GM21381 (cell line): ENCODE data around the gene CEP85.

Experiments
- ATAC-seq: cut with Tn5 transposase; IDR thresholded peaks from one replicate; pipeline ENCODE4 v1.9.1; 2021; ENCODE audit warnings: mild to moderate bottlenecking, moderate library complexity; ENCODE audit not compliant: unreplicated experiment

The CEP85 gene

GRCh38 chr1:26276432-26276838 is 42.4 kb downstream of the CEP85 start:
- ATAC-seq: no peak

- no peak for ATAC-seq
These were observed 43.3 kb downstream of the CEP85 start for GRCh38 chr1:26277261-26277661.

DNA sequence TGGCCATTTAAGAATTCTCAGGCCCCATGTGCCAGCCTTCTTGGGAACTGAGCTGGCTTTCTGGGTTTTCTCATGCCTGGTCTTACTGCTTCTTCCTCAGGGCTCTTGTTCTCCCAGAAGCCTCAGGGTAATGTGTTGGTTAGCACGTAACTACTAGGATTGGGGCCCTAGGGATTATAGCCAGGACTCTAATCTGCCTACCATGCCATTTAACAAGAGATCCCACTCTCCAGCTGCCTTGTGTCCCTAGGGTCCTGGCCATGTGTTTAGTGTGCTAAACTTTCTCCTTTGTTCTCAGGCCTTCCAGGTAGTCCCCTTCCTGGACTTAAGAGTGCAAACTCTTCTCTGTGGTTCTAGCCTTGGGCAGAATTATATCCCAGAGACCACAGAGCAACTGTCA is 43.7 kb downstream of the CEP85 start:
- ATAC-seq: no peak

DNA sequence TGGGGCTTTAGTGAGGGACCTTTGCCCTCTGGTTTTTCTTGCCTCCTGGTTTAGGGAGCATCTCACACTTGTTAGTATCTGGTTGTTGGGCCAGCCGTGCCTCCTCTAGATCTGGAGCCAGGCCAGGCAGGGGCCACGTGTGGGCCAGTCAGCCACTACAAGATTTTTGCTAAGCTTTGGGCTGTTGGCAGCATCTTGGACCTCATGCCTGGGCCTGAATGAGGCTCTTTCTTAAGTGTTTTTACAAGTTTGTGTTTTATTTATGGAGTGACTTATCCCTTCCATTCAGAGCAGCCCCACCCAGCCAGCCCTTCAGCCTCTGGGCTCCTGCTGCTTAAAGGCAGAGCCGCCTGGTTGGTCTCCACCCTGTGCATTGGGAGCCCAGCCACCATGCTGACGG is 44.3 kb downstream of the CEP85 start:
- ATAC-seq: no peak

- ATAC-seq: no peak
These were observed 44.9 kb downstream of the CEP85 start for GRCh38 chr1:26278724-26279455.

DNA sequence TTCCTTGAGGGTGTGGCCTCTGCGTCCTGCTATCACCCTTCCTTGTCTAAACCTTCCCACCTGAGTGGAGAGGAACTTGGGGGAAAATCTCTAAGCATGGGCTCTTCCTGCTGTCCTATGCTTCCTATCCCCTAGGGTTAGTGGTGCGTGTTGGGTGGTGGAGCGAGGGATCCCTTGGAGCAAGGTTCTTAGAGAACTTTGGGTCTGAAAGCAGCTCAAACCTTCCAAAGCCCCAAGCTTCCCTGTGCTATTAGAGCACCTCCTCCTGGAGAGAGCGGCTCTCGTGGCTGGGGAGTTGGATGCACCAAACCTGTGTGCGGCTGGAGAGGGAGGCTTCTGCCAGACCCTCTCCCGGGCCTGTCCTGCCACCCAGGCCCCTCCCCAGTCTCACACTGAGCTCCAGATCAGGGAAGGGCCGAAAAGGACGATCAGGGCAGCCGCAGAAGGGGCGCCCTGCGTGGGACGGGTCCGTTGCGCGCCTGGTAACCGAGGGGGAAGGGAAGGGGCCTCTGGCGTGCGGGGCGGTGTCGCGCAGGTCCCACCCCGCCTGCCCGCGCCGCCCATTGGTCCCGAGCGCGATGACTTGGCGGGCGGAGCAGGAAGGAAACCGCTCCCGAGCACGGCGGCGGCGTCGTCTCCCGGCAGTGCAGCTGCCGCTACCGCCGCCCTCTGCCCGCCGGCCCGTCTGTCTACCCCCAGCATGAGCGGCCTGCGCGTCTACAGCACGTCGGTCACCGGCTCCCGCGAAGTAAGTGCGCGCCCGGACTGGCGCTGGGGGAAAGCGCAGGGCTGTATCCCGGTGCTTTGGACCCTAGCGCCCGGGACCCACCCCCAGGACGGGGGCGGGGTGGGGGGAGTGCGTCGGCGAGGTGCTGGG is 45.7 kb downstream of the CEP85 start, which contains the start of gene SH3BGRL3:
Gene SH3BGRL3, plus strand, starts transcription at position 631 of the 877 bp plus-strand sequence. Its CDS starts 70 bp downstream, at position 701.
- peak; percentile 56 for ATAC-seq

DNA sequence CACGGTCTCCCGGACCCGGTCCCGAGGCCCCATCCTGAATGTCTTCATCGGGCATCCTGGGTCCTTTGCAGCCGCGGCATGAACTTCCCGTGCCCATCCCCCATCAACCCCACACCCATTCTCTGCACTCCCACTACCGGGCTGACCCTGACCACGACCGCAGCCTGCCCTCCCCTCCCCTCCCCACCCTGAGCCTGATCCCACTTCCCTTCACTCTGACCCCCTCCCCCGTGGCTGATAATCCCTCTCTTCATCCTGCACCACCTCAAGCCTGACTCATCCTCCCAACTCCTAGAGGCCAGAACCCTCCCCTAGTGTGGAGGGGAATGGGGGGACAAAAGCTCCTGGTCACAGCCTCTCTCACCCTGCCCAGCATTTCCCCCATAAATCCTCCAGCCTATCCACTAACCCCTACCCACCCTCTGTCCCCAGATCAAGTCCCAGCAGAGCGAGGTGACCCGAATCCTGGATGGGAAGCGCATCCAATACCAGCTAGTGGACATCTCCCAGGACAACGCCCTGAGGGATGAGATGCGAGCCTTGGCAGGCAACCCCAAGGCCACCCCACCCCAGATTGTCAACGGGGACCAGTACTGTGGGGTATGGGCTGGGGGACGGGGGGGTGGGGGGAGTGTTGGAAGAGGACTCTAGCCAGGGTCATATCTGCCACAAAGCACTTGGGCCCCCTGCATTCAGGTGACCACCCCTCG is 46.5 kb downstream of the CEP85 start:
- no peak for ATAC-seq

DNA sequence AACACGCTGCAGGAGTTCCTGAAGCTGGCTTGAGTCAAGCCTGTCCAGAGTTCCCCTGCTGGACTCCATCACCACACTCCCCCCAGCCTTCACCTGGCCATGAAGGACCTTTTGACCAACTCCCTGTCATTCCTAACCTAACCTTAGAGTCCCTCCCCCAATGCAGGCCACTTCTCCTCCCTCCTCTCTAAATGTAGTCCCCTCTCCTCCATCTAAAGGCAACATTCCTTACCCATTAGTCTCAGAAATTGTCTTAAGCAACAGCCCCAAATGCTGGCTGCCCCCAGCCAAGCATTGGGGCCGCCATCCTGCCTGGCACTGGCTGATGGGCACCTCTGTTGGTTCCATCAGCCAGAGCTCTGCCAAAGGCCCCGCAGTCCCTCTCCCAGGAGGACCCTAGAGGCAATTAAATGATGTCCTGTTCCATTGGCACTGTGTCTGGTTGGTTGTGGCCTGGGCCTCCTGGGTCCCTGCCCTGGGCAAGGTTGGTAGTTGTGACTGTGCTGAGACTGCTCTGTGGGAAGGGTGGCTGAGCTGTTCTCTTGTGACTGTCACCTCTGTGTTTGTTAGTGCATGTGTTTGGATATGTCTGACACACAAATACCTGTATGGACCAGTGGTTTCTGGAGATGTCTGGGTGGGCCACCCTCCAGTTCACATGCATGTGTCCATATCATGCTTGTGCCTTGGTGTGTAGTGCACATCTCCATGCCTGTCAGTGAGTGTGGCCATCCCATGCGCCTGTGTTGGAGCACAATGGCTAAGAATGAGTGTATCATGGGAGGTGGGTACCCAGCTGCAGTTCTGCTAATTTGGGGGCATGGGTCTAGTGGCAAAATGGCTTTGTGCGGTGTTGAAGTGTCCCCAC is 47.3 kb downstream of the CEP85 start:
- no peak for ATAC-seq

DNA sequence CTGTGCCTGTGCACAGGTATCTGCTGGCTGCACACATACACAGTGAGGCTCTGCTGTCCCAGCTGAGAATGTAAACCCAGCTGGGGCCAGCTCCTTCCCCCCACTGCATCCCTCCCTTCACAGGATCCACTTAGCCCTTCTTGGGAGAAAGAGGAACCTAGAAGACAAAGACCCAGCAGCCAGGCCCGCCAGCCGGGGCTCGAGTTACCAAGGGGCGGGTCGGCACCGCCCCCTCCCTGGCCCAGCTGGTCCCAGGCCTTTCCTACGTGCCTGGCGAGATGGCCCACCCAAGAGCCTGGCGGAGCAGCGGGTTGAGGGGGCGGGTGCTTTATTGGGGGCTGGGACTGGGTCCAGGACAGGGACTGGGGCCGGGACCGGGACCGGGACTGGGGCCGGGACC is 48.0 kb downstream of the CEP85 start:
- no peak for ATAC-seq

GRCh38 chr1:26282401-26282918 is 48.5 kb downstream of the CEP85 start:
- ATAC-seq: no peak

DNA sequence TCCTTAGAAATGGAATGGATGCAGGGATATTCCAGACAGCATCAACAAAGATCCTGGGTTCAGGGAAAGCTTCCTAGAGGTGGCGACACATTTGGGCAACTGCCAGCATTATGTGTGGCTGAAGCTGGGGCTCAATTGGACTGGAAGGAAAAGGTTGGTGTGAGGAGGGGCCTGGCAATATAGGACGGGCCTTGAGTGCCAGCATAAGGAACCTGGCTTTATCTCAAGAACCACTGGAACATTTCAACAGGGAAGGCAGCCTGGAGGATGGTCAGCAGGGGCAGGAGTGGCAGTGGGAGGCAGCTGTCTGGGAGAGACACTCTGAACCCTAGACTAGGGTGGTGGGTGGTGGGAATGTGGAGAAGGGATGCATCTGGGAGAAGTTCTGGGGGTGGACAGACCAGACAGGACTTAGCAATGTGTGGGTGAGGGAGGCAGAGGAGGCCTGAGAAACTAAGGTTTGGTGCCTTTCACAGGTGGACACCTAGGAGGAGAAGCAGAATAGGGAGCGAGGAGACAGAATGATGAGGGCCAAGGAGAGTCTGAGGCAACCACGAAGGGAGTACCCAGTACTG is 49.4 kb downstream of the CEP85 start:
- no peak for ATAC-seq

- no peak for ATAC-seq
These were observed 50.0 kb downstream of the CEP85 start for GRCh38 chr1:26283871-26284596.

- no peak for ATAC-seq
These were observed 50.8 kb downstream of the CEP85 start for GRCh38 chr1:26284597-26285347.

GRCh38 chr1:26285366-26286063 is 51.5 kb downstream of the CEP85 start:
- ATAC-seq: no peak

- no peak for ATAC-seq
These were observed 52.0 kb downstream of the CEP85 start for GRCh38 chr1:26286064-26286416.

GRCh38 chr1:26287033-26287711 is 53.2 kb downstream of the CEP85 start:
- ATAC-seq: peak; percentile 34

GRCh38 chr1:26287811-26288210 is 53.8 kb downstream of the CEP85 start:
- no peak for ATAC-seq
